Gastroesophageal sphincter (tissue), 4 donors: ENCODE measurements around the gene LSAMP. TPM values are rescaled to one million over a fixed set of nuclear protein-coding genes. Genes with fewer than 3 reads are reported as not detected.

Experiments used
- ATAC-seq: fragments of 150-250 bp; one replicate; pipeline ENCODE4 v1.9.1; 2016; ENCODE audit warnings: mild to moderate bottlenecking, moderate library complexity
- H3K27ac ChIP-seq, 4 donors: fragments of 200-600 bp; sonication (generic) in 3 of 4; 1 replicate in 3 of 4; 2 replicates in 1 of 4; pipeline ENCODE4 v1.5.1; 2016 to 2019
- H3K27me3 ChIP-seq: fragments of 200-600 bp; sonication (generic); one replicate; pipeline ENCODE4 v1.5.1; 2019
- H3K36me3 ChIP-seq, 2 donors: fragments of 200-600 bp; sonication (generic); one replicate each; pipeline ENCODE4 v1.5.1; 2019; ENCODE audit warnings: control low read depth in 1 of 2
- H3K4me1 ChIP-seq, 3 donors: fragments of 200-600 bp; sonication (generic); 1 replicate in 2 of 3; 2 replicates in 1 of 3; pipeline ENCODE4 v1.5.1; 2016 to 2019; ENCODE audit warnings: control low read depth in 2 of 3
- H3K4me3 ChIP-seq, 2 donors: fragments of 200-600 bp; sonication (generic); one replicate each; pipeline ENCODE4 v1.5.1; 2019; ENCODE audit warnings: mild to moderate bottlenecking in 1 of 2, moderate library complexity in 1 of 2
- H3K9me3 ChIP-seq, 3 donors: fragments of 200-600 bp; sonication (generic); one replicate each; pipeline ENCODE4 v1.5.1; 2017 to 2019; ENCODE audit warnings: control low read depth in 2 of 3
- CTCF ChIP-seq, 4 experiments: fragments of 200-600 bp in 2 of 4; fragments of 450-650 bp in 2 of 4; sonication (generic) in 1 of 4; IDR thresholded peaks; one replicate each; pipeline ENCODE4 v1.5.1; 2017 to 2019; ENCODE audit warnings: antibody characterized with exemption in 4 of 4, mild to moderate bottlenecking in 2 of 4, moderate library complexity in 2 of 4
- EP300 ChIP-seq: sonication (generic); formaldehyde crosslinking; IDR thresholded peaks from one replicate; pipeline ENCODE4 v1.6.1; 2017; ENCODE audit warnings: antibody characterized with exemption, mild to moderate bottlenecking
- POLR2A ChIP-seq, 2 donors: fragments of 450-650 bp; IDR thresholded peaks; one replicate each; pipeline ENCODE4 v1.6.1; 2017; ENCODE audit warnings: antibody characterized with exemption in 2 of 2, mild to moderate bottlenecking in 2 of 2, moderate library complexity in 1 of 2
- POLR2AphosphoS5 ChIP-seq: sonication (generic); formaldehyde crosslinking; IDR thresholded peaks from one replicate; pipeline ENCODE4 v1.6.1; 2017; ENCODE audit warnings: antibody characterized with exemption
- whole genome bisulfite sequencing, 2 donors: methylation state at CpG; one replicate each; pipeline ENCODE4 v1.1.5; 2018; ENCODE audit warnings: low coverage in 1 of 2; 5-methylcytosine and 5-hydroxymethylcytosine counted together
- total RNA-seq, 4 donors: library from RNA; depleted of rRNA; stranded (reverse); fragments of >200 nt; gene quantifications; one replicate each; pipeline ENCODE4 v1.1.0, GENCODE V29; 2016

The LSAMP gene
- total RNA-seq, 4 donors from 2014 or later: 1.5 to 9.3 (median 3.6) TPM

GRCh38 chr3:116474032-116474780 is 28.9 kb upstream of the LSAMP start:
- Histone ChIP-seq H3K4me3 (no peak overlapping the region), H3K4me1 (no peaks in the 10 kb centered on the region), H3K9me3 (peaks cover 0 to 7% (median 0%) of the 10 kb centered on the region in 3 donors), H3K36me3 (no peaks in the 10 kb centered on the region), H3K27me3 (peaks cover 3% of the 10 kb centered on the region), H3K27ac (no peak overlapping the region)
- WGBS, 2 donors: 0 to 17% methylated on average over 1 to 2 of the region's 2 CpGs
- TF ChIP-seq POLR2A (IDR thresholded peaks at IDR 0.05) (no peak), EP300 (no peak), CTCF (IDR thresholded peaks at IDR 0.05) (no peak), POLR2AphosphoS5 (no peak)
- no peak for ATAC-seq

- TF ChIP-seq POLR2A (IDR thresholded peaks at IDR 0.05) (no peak), POLR2AphosphoS5 (no peak), CTCF (IDR thresholded peaks at IDR 0.05) (no peak)
- Histone ChIP-seq H3K27ac (no peak overlapping the region), H3K4me1 (no peaks in the 10 kb centered on the region), H3K4me3 (no peak overlapping the region), H3K27me3 (peaks cover 3% of the 10 kb centered on the region), H3K9me3 (peaks cover 0 to 1% (median 0%) of the 10 kb centered on the region in 3 donors), H3K36me3 (no peaks in the 10 kb centered on the region)
- ATAC-seq: no peak
These were observed 28.3 kb upstream of the LSAMP start for GRCh38 chr3:116473602-116474001.

GRCh38 chr3:116470605-116471197 is 25.4 kb upstream of the LSAMP start:
- no peak for ATAC-seq
- Histone ChIP-seq H3K4me1 (no peaks in the 10 kb centered on the region), H3K27me3 (peaks cover 3% of the 10 kb centered on the region), H3K36me3 (no peaks in the 10 kb centered on the region), H3K4me3 (no peak overlapping the region), H3K27ac (no peak overlapping the region), H3K9me3 (no peaks in the 10 kb centered on the region)
- TF ChIP-seq POLR2A (IDR thresholded peaks at IDR 0.05) (no peak), POLR2AphosphoS5 (no peak), CTCF (IDR thresholded peaks at IDR 0.05) (no peak), EP300 (no peak)
- WGBS, 2 donors: 65 to 66% methylated on average over 3 to 4 of the region's 4 CpGs

GRCh38 chr3:116469546-116469945 is 24.3 kb upstream of the LSAMP start:
- Histone ChIP-seq H3K27me3 (peaks cover 1% of the 10 kb centered on the region), H3K9me3 (no peaks in the 10 kb centered on the region), H3K4me3 (no peak overlapping the region), H3K36me3 (no peaks in the 10 kb centered on the region), H3K4me1 (no peaks in the 10 kb centered on the region), H3K27ac (no peak overlapping the region)
- WGBS, 2 donors: 76 to 84% methylated on average over 3 of the region's 3 CpGs
- no peak for ATAC-seq
- TF ChIP-seq POLR2AphosphoS5 (no peak), CTCF (IDR thresholded peaks at IDR 0.05) (no peak), POLR2A (IDR thresholded peaks at IDR 0.05) (no peak), EP300 (no peak)

- no peaks in the 10 kb centered on the region for H3K36me3 ChIP-seq
- no peak overlapping the region for H3K4me3 ChIP-seq
- WGBS, 2 donors: 31 to 43% methylated on average over 1 of the region's 1 CpG
- no peaks in the 10 kb centered on the region for H3K9me3 ChIP-seq
- no peak for ATAC-seq
- H3K27me3 ChIP-seq: no peaks in the 10 kb centered on the region
- no peak for TF ChIP-seq CTCF (IDR thresholded peaks at IDR 0.05)
- no peak for TF ChIP-seq EP300
- H3K27ac ChIP-seq: no peak overlapping the region
- no peaks in the 10 kb centered on the region for H3K4me1 ChIP-seq
These were observed 19.1 kb upstream of the LSAMP start for GRCh38 chr3:116464276-116464798.
